DMS79 treated with DMSO at 0.1 percent for 48 hours (cell line): ENCODE data around the gene ADCY2.
A peak's percentile ranks its signal among the peaks of the same experiment; 100 is the strongest.

Experiments
- DNase-seq: peaks from one replicate; lab custom pipeline; 2025; lab: John Stamatoyannopoulos, UW

The ADCY2 gene

GRCh38 chr5:7437836-7438235 lies 41.9 kb downstream of the ADCY2 start:
- no peak for DNase-seq

GRCh38 chr5:7445068-7445467 lies 49.1 kb downstream of the ADCY2 start:
- no peak for DNase-seq

DNA sequence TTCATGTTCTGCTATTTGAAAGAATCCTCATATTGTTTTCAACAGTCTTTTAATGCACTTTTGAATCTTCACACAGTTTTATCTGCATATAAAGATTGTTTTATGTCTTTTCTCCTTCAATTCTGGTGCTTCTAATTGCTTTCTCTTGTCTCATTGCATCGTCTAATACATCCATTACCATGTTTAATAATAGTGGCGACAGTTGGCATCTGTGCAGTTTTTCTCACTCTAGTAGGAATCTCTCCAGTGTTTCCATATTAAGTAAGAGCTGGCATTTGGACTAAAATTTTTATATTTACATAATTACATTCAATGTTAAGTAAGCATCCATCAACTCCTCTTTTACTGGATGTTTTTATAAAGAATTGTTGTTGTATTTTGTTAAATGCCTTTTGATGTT lies 49.9 kb downstream of the ADCY2 start:
- DNase-seq, result no peak

- no peak for DNase-seq
Observed at GRCh38 chr5:7446913-7447312, 51.0 kb downstream of the ADCY2 start.

DNA sequence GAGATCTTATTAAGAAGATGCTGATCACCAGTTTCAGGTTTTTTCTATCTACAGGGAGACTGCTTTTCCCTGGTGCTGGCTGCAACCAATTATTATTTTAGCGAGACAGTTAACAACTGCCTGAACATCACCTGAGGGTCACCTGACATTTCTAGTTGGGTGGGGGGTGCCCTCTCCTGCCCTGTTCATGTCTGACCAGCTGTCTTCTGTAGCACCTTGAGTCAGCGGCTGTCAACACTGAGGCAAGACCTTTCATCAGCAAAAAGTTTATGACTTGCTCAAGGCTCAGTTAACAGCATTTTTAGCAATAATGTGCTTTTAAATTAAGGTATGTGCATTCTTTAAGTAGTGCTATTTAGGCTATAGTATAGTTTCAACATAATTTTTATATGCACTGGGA lies 58.0 kb downstream of the ADCY2 start:
- DNase-seq, result no peak

DNA sequence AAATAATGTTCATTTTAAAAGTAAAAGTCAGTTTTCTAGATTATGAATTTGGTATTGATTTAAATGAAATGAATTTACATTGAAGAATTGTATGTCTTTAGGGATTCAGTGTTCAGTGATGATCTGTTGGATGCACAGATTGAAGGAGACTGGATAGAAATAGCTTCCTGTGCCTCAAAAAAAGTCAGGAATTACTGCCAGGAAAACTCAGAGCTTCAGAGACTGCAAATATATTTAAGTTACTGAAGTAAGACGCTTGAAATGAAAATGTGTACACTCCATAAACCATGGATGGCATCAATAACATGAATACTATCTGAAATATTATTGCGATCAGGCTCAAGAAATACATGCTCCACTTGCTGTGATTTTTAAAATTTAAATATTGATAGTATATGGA lies 60.3 kb downstream of the ADCY2 start:
- no peak for DNase-seq

DNA sequence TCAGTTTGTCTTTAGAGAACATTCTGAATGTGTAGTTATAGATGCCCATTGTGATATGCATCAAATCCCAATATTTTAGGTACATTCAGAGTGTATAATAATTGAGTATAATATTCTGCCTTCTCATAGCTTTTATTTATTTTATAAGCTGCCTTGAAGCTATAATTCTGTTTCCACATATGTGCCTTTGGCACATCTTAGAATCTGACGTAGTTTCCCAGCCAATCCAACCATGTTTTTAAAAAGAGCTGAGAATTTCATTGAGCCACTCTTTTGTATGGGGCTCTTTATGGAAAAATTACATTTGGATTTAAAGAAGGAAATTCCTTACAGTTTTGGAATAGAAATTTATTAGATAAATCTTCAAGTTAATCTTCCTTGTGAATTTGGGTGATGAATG lies 65.4 kb downstream of the ADCY2 start:
- no peak for DNase-seq

- no peak for DNase-seq
Observed at GRCh38 chr5:7462758-7463157, 66.8 kb downstream of the ADCY2 start.

DNA sequence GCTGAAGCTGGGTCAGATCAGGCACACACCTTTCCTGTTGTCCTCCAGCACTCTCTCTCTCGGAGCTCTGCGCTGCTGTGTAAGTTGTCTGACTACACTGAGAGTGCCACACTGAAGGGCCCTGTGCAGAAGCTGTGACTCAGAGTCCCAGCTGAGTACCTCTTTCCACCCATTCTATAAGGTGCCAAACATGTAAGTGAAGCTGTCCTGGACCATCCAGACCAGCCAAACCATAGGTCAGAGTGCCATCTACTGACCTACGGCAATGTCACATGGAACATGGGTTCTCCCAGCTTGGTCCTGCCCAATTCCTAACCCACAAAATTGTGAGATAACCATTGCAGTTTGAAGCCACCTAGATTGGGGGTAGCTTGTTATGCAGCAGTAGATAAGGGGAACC lies 68.2 kb downstream of the ADCY2 start:
- no peak for DNase-seq

- no peak for DNase-seq
Observed at GRCh38 chr5:7467179-7467578, 71.2 kb downstream of the ADCY2 start.

DNA sequence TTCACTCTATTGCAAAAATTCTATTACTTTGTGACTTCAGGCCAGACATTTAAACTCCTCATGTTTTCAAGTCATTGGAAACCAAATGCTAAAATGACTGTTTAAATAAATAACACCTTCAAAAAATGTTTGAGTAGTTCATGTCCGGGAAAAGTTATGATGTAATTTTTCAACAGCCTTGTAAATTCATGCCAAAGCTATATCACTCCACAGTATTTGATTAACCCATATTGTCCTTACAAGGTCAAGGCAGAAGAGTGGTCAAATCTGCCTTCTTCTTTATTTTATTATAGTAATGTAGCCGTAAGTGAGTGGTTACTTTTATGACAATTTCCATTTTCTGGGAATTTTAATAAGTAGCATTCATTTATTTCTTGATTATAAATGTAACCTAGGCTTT lies 72.8 kb downstream of the ADCY2 start:
- DNase-seq, result no peak

DNA sequence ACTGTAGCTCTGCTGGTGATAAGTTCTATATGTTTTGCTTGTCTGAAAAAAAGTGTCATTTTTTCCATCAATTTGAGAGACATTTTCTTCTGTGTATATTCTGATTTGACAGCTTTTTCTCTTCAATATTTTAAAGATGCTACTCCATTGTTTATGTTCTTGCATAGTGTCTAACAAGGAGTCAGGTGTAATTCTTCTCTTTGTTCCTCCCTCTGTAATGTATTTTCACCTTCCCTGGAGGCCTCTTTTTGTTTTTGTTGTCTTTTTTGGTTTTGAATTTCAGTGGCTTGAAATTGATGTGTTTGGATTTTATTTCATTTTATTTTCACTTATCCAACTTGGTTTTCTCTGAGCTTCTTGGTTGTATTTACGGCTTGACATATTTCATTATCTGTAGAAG lies 75.8 kb downstream of the ADCY2 start:
- DNase-seq, result no peak

- DNase-seq, result no peak
Observed at GRCh38 chr5:7473115-7473514, 77.2 kb downstream of the ADCY2 start.

DNA sequence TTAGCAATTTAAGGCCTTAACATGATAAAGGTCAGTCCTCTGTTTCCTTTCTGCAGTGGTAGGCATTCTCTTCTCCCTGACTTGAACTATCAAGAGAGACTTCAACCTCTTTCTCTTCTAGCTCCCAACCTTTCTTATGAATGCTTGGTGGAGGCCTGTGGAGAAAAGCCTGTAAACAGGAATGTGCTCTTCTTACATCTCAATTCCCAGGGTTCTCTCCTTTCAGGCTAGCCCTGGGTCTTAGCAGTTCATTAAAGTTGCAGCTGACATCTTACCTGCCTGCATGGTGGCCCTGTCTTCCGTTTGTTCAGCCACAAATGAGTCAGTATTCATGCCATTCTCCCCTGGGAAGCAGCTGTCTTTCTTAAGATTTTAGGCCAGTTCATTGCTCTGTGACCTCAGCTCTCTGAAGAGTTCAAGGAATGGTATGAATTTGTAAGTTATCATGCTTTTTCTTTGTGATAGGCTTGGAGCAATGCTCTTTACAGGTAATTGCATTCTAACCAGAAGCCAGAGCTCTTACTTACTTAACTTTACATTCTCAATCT lies 77.8 kb downstream of the ADCY2 start:
- DNase-seq, result no peak

DNA sequence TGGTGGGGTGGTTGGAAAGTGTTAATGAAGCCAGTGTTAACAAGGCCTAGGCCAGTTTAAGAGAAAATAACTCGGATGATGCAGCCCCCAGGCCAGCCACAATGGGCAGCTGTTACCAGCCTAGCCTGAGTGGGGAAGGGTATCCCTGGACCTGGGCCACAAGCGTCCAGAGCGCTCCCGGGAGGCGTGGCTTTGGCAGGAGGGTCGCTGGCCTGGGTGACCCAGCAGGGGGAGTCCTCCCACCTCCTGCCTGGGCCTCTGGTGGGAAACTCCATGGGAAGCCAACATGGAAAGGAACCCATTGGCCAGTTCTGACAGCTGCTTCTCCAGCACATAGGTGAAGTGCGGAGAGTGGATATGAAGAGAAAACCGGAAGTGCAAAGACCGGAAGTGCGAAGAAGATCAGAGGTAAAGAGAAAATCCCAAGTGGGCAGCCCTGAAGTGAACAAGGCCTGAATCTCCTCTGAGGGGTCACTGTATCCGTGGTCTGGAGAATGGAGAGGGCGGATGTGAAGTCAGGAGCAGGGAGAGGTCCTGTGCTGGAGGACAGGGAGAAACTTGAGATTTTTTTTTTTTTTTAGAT lies 79.0 kb downstream of the ADCY2 start:
- no peak for DNase-seq

- DNase-seq, result no peak
Observed at GRCh38 chr5:7478459-7478858, 82.5 kb downstream of the ADCY2 start.

DNA sequence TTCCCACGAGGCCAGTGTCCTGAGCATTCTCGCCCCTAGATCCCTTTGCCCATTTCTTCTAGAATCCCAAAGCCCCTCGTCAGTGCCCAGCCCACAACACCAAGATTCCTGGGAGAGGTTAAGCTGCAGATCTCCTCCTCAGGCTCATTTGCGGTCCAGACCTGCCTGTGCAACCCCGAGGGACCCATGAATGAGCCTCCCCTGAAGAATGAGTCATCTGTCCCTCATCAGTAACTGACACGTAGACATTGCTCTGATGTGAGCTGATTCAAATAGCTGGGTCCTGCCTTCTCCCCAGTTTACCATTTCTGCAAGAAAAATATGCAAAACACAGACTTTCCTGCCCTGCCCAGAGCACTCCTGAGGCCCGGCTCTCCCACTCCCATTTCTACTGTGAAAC lies 92.8 kb downstream of the ADCY2 start:
- DNase-seq, result no peak

- DNase-seq, result no peak
Observed at GRCh38 chr5:7492371-7492770, 96.4 kb downstream of the ADCY2 start.

DNA sequence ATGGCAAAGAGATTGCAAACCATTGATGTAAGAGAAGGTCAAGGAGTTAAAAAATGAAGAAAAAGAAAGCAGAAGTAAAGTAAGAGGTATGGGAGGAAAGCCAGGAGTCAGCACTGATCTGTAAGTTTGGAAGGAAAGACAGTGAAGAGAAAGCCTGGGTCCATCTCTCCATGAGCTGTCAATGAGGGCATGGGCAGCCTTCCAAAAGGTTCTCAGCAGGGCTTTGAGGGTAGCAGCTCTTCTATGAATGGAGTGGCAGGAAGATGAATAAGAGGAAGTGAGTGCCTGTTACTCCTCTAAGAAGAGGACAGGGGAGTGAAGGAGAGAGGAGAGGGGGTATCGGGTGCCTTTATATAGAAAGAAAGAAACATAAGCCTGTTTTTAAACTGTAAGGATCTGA lies 97.1 kb downstream of the ADCY2 start:
- DNase-seq, result no peak

DNA sequence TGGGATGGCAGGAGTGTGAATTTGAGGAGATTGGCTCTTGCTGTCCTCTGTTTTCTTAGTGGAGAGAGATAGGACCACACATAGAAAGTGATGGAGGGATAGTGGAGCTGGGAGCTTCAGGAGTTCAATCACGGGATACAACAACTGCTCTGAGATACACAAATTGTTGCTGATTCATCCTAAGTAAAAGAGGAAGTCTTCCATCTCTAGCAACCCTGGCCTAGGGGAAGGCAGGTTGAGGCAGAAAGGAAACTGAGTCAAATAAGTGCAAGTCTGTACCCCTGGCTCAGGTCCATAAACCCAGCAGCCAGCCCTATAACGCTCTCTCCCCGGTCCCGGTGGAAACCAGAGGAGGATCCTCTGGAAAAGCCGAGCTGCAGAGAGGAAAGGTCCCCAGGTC lies 97.7 kb downstream of the ADCY2 start:
- no peak for DNase-seq

DNA sequence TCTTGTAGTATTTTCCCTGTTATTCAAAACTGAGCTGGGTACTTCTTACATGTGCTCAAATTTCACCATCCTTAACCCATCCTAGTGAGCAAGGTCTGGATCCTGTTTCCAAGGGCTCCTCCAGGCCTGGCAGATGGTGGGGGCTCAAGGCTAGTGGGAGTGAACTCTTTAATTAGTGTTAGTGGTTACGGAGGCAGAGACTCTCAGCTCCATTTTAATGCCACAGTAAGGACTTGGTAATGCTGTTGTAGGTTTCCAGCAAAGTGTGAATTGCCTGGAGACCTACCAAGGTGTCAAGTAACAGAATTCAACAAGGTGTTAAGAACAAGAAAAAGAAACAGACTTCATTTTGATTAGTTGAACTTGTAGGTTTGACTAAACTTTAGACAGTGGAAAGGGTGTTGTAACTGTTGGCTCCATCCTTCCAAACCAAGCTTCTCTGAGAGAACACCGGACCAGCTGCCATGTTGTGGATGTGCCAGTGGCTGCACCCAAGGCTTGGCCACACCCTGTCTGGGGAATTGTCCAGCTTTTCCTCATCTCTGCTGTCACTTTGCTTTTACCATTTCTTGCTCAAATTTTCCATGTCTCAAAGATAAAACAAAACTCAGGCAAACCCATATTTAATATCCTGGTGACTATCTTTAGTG lies 98.7 kb downstream of the ADCY2 start:
- peak; percentile 15 for DNase-seq

- DNase-seq, result no peak
Observed at GRCh38 chr5:7495131-7495517, 99.2 kb downstream of the ADCY2 start.

DNA sequence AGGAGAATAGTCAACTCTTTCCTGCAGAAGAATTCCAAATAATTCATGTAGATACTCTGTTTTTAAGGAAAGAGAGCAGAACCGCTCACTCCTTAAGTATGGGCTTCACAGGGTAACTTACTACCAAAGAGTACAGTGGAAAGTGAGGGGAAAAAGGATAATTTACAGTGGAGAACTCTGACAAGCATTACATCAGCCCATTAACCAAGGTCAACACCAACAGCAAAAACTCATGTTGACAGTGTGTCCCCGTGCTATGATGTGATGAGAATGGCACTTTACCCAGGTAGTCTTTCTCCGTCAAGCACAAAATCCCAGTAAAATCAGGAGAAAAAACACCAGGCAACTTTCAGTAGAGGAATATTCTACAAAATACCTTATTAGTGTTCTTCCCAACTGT lies 104.3 kb downstream of the ADCY2 start:
- DNase-seq, result no peak

GRCh38 chr5:7501061-7501460 lies 105.1 kb downstream of the ADCY2 start:
- DNase-seq, result peak; percentile 48
